IMR-90 (cell line): ENCODE measurements around the gene MGRN1. TPM values are rescaled to one million over a fixed set of nuclear protein-coding genes. Genes with fewer than 3 reads are reported as not detected.

Experiments
- ATAC-seq: fragments of 200-7000 bp; cut with Tn5 transposase; 2 replicates; pipeline ENCODE4 v1.9.1; 2020; ENCODE audit warnings: low read depth, mild to moderate bottlenecking, moderate library complexity
- BruUV-seq: library from RNA; stranded (reverse); fragments of 400-500 nt; replicated peaks from 2 replicates; lab custom pipeline; 2021; lab: Mats Ljungman, UMichigan
- CTCF ChIA-PET: fragments of 300-600 bp; formaldehyde crosslinking; extraction: SDS; loops from one replicate; lab custom pipeline; 2021; ENCODE audit warnings: antibody characterized with exemption; lab: Yijun Ruan, JAX
- POLR2A ChIA-PET: fragments of 300-600 bp; sonication (Branson Sonifier 250); formaldehyde crosslinking; loops from one replicate; lab custom pipeline; 2022; ENCODE audit warnings: antibody characterized with exemption; ENCODE audit not compliant: unreplicated experiment; lab: Charles Lee
- DNase-seq: peaks from one replicate; pipeline ENCODE4 v3.0.0; 2013
- H2AFZ ChIP-seq: replicated peaks from 2 replicates; pipeline ENCODE3; 2013; ENCODE audit warnings: low read length, mild to moderate bottlenecking; ENCODE audit not compliant: poor library complexity
- H2AK5ac ChIP-seq: 2 replicates; pipeline ENCODE4 v1.6.1; 2013; ENCODE audit warnings: low read depth, low read length, inconsistent platforms
- H2AK9ac ChIP-seq: replicated peaks from 2 replicates; pipeline ENCODE3; 2013; ENCODE audit warnings: mild to moderate bottlenecking, low read depth, low read length, moderate library complexity; ENCODE audit not compliant: poor library complexity
- H2BK120ac ChIP-seq: 2 replicates; pipeline ENCODE4 v1.6.1; 2013; ENCODE audit warnings: low read depth, low read length, inconsistent platforms
- H2BK15ac ChIP-seq: 3 replicates; pipeline ENCODE4 v1.6.1; 2013; ENCODE audit warnings: low read depth, low read length, inconsistent platforms
- H2BK20ac ChIP-seq: 2 replicates; pipeline ENCODE4 v1.6.1; 2013; ENCODE audit warnings: low read depth, mild to moderate bottlenecking, inconsistent platforms, low read length, moderate library complexity
- H2BK5ac ChIP-seq: 2 replicates; pipeline ENCODE4 v1.6.1; 2013; ENCODE audit warnings: mild to moderate bottlenecking, low read depth, low read length, inconsistent platforms; ENCODE audit not compliant: poor library complexity, severe bottlenecking
- H3K14ac ChIP-seq: replicated peaks from 2 replicates; pipeline ENCODE4 v1.6.1; 2013; ENCODE audit warnings: low read depth, low read length, inconsistent platforms
- H3K18ac ChIP-seq: 2 replicates; pipeline ENCODE4 v1.6.1; 2013; ENCODE audit warnings: low read depth, low read length, control low read depth
- H3K23ac ChIP-seq: 2 replicates; pipeline ENCODE4 v1.6.1; 2013; ENCODE audit warnings: low read depth, low read length, inconsistent platforms
- H3K27ac ChIP-seq: 2 replicates; pipeline ENCODE4 v1.5.1; 2013; ENCODE audit warnings: mild to moderate bottlenecking, control low read depth, low read length; ENCODE audit not compliant: insufficient read depth
- H3K27me3 ChIP-seq: 2 replicates; pipeline ENCODE4 v1.6.1; 2013; ENCODE audit warnings: low read length; ENCODE audit not compliant: control insufficient read depth, insufficient read depth
- H3K36me3 ChIP-seq: 2 replicates; pipeline ENCODE4 v1.6.1; 2013; ENCODE audit warnings: low read length, mixed read lengths; ENCODE audit not compliant: control insufficient read depth, insufficient read depth
- H3K4ac ChIP-seq: 2 replicates; pipeline ENCODE4 v1.6.1; 2013; ENCODE audit warnings: low read depth, low read length, inconsistent platforms
- H3K4me1 ChIP-seq: 2 replicates; pipeline ENCODE4 v1.6.1; 2013; ENCODE audit warnings: low read length, mixed read lengths; ENCODE audit not compliant: control insufficient read depth, insufficient read depth
- H3K4me2 ChIP-seq: 2 replicates; pipeline ENCODE4 v1.6.1; 2013; ENCODE audit warnings: low read depth, mild to moderate bottlenecking, control low read depth, low read length, moderate library complexity
- H3K4me3 ChIP-seq: 2 replicates; pipeline ENCODE4 v1.5.1; 2013; ENCODE audit warnings: low read depth, mild to moderate bottlenecking, control low read depth, low read length, moderate library complexity; ENCODE audit not compliant: insufficient read depth
- H3K56ac ChIP-seq: 2 replicates; pipeline ENCODE4 v1.6.1; 2013; ENCODE audit warnings: low read length, inconsistent platforms; ENCODE audit not compliant: insufficient read depth; ENCODE audit errors: extremely low read depth
- H3K79me1 ChIP-seq, 2 experiments: 2 replicates each; pipeline ENCODE4 v1.6.1; 2013; ENCODE audit warnings: low read length in 2 of 2, inconsistent platforms in 1 of 2, low read depth in 1 of 2
- H3K9ac ChIP-seq: 2 replicates; pipeline ENCODE4 v1.6.1; 2013; ENCODE audit warnings: low read depth, low read length, control low read depth
- H3K9me1 ChIP-seq: 2 replicates; pipeline ENCODE4 v1.6.1; 2013; ENCODE audit warnings: low read length, inconsistent platforms; ENCODE audit not compliant: insufficient read depth
- H3K9me3 ChIP-seq: 2 replicates; pipeline ENCODE4 v1.6.1; 2013; ENCODE audit warnings: low read length; ENCODE audit not compliant: control insufficient read depth, insufficient read depth
- H4K20me1 ChIP-seq: 2 replicates; pipeline ENCODE4 v1.6.1; 2013; ENCODE audit warnings: low read length, inconsistent platforms; ENCODE audit not compliant: insufficient read depth
- H4K5ac ChIP-seq: 2 replicates; pipeline ENCODE4 v1.6.1; 2013; ENCODE audit warnings: mild to moderate bottlenecking, low read depth, low read length, control low read depth
- H4K8ac ChIP-seq, 2 experiments: 2 replicates each; pipeline ENCODE4 v1.6.1; 2013; ENCODE audit warnings: low read depth in 2 of 2, low read length in 2 of 2, control low read depth in 1 of 2, inconsistent platforms in 1 of 2
- H4K91ac ChIP-seq: 2 replicates; pipeline ENCODE4 v1.6.1; 2013; ENCODE audit warnings: low read depth, low read length, inconsistent platforms; ENCODE audit not compliant: insufficient read depth
- BHLHE40 ChIP-seq: fragments of 150-350 bp; IDR thresholded peaks from 2 replicates; pipeline ENCODE4 v1.6.1; 2016; ENCODE audit warnings: mild to moderate bottlenecking, low read depth, low read length
- CEBPB ChIP-seq: IDR thresholded peaks from 2 replicates; pipeline ENCODE4 v1.6.1; 2012; ENCODE audit warnings: low read depth, low read length, improper control_type of control experiment
- CHD1 ChIP-seq: IDR thresholded peaks from 2 replicates; pipeline ENCODE4 v1.6.1; 2012; ENCODE audit warnings: low read depth, low read length, improper control_type of control experiment
- FOS ChIP-seq: fragments of 150-350 bp; IDR thresholded peaks from 2 replicates; pipeline ENCODE4 v1.6.1; 2016; ENCODE audit warnings: low read depth, low read length
- MAFK ChIP-seq: IDR thresholded peaks from 2 replicates; pipeline ENCODE4 v1.6.1; 2012; ENCODE audit warnings: low read depth, low read length, improper control_type of control experiment
- MAZ ChIP-seq: IDR thresholded peaks from 2 replicates; pipeline ENCODE4 v1.6.1; 2012; ENCODE audit warnings: low read depth, mild to moderate bottlenecking, low read length, improper control_type of control experiment, moderate library complexity, borderline replicate concordance
- MXI1 ChIP-seq: IDR thresholded peaks from 2 replicates; pipeline ENCODE4 v1.6.1; 2012; ENCODE audit warnings: low read depth, mild to moderate bottlenecking, low read length, moderate library complexity, borderline replicate concordance
- NFE2L2 ChIP-seq: fragments of 150-350 bp; IDR thresholded peaks from 2 replicates; pipeline ENCODE4 v1.6.1; 2016; ENCODE audit warnings: low read depth, mild to moderate bottlenecking, low read length
- POLR2A ChIP-seq: IDR thresholded peaks from 2 replicates; pipeline ENCODE4 v1.6.1; 2012; ENCODE audit warnings: mild to moderate bottlenecking, low read depth, low read length
- RAD21 ChIP-seq: IDR thresholded peaks from 2 replicates; pipeline ENCODE4 v1.6.1; 2012; ENCODE audit warnings: low read length, improper control_type of control experiment
- RCOR1 ChIP-seq: IDR thresholded peaks from 2 replicates; pipeline ENCODE4 v1.6.1; 2012; ENCODE audit warnings: mild to moderate bottlenecking, low read length, improper control_type of control experiment; ENCODE audit not compliant: insufficient replicate concordance
- RFX5 ChIP-seq: IDR thresholded peaks from 2 replicates; pipeline ENCODE4 v1.8.0; 2012; ENCODE audit warnings: low read depth, mild to moderate bottlenecking, low read length, moderate library complexity
- SMC3 ChIP-seq: fragments of 150-350 bp; IDR thresholded peaks from 2 replicates; pipeline ENCODE4 v1.6.1; 2016; ENCODE audit warnings: low read depth, mild to moderate bottlenecking, antibody characterized with exemption, low read length, moderate library complexity
- WGBS, 2 experiments: methylation state at CpG; one replicate each; pipeline versions ENCODE4 v1.1.5 to v1.1.7; 2013; ENCODE audit warnings: missing lambda C conversion rate in 2 of 2; ENCODE audit not compliant: insufficient read length in 1 of 2; ENCODE audit errors: extremely low coverage in 2 of 2; 5-methylcytosine and 5-hydroxymethylcytosine counted together
- dilution Hi-C: fragments of 300-500 bp; cut with HindIII; formaldehyde crosslinking; loops from one replicate; pipeline ENCODE4 v1.14.3; 2018; ENCODE audit warnings: low sequenced_read_pairs; ENCODE audit not compliant: unreplicated experiment
- in situ Hi-C: fragments of 300-500 bp; cut with MboI; formaldehyde crosslinking; loops from 3 replicates; pipeline ENCODE4 v1.14.3; 2019; ENCODE audit warnings: low sequenced_read_pairs, inconsistent platforms, mixed read lengths
- intact Hi-C: fragments of 100-400 bp; cut with micrococcal nuclease; formaldehyde crosslinking; loops from 2 replicates; pipeline ENCODE4 v1.10.0; 2022
- polyA plus RNA-seq, 3 experiments: library from polyadenylated mRNA; depleted of rRNA; stranded (reverse); fragments of >200 nt; gene quantifications; 2 replicates each; pipeline ENCODE4 v1.2.3, GENCODE V29; 2012; ENCODE audit warnings: low replicate concordance in 1 of 3
- total RNA-seq: library from RNA; depleted of rRNA; stranded (reverse); fragments of >200 nt; gene quantifications from 2 replicates; pipeline ENCODE4 v1.2.3, GENCODE V29; 2012
- TF ChIP-seq, protein P1 (sequence below): conservative IDR thresholded peaks from 2 replicates; pipeline ENCODE4 v1.5.1; 2012; ENCODE audit warnings: mild to moderate bottlenecking, low read depth, low read length, improper control_type of control experiment
- TF ChIP-seq, protein P2 (sequence below): fragments of 150-350 bp; IDR thresholded peaks from 2 replicates; pipeline ENCODE4 v1.6.1; 2016; ENCODE audit warnings: low read depth, mild to moderate bottlenecking, low read length, moderate library complexity, borderline replicate concordance
- TF ChIP-seq, protein P3 (sequence below): fragments of 150-350 bp; IDR thresholded peaks from 2 replicates; pipeline ENCODE4 v1.6.1; 2017; ENCODE audit warnings: mild to moderate bottlenecking, antibody characterized with exemption, low read length, low read depth

MGRN1 gene
- total and polyA plus RNA-seq, 2 of the 4 experiments (the other 2 are of a cell fraction): 11.7 to 32.7 TPM

DNA sequence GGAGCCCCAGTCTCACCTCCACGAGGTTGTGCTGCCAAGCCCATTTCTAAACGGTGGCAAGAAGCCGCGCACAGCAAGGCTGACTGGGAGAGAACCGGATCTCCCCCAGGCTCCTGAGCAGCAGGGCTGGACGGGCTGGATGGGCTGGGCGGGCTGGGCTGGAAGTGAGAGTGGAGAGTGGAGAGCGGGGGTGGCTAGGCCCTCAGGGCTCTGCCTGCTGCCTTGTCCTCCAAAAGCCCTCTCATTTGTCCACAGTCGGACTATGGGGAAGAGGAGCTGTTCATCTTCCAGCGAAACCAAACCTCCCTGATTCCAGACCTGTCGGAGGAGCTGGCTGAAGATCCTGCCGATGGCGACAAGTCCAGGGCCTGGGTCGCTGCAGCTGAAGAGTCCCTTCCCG lies 112.9 kb downstream of the MGRN1 start:
- H2AK9ac ChIP-seq: no peak overlapping the region
- peaks cover 6 to 12% of the 10 kb centered on the region in 2 experiments; a peak in 3 of 4 replicates for H3K79me1 ChIP-seq
- no peak overlapping the region for H2AK5ac ChIP-seq
- intact Hi-C loops: no loop called here
- no peaks in the 10 kb centered on the region for H3K36me3 ChIP-seq
- in situ Hi-C loops: no loop called here
- peaks cover 4% of the 10 kb centered on the region for H3K4me1 ChIP-seq
- DNase-seq (no peak), ATAC-seq (no peak)
- 81% methylated on average over 4 of the region's 15 CpGs; no CpG with 5 or more reads in 1 of the 2 experiments for WGBS, 2 experiments
- no peak overlapping the region for H3K23ac ChIP-seq
- no peaks in the 10 kb centered on the region; the same call in 1 of the 2 replicates for H3K9me1 ChIP-seq
- H3K27me3 ChIP-seq: no peaks in the 10 kb centered on the region
- no peak overlapping the region for H4K8ac ChIP-seq
- H3K4ac ChIP-seq: no peak overlapping the region
- CTCF ChIA-PET: interaction anchor here (0.6 kb wide), 1 partner anchor 13 kb away, joined by 3 read pairs; no protein-coding TSS in a partner anchor
- no peak overlapping the region for H2BK15ac ChIP-seq
- H2BK5ac ChIP-seq: no peak overlapping the region
- H4K5ac ChIP-seq: no peak overlapping the region
- H4K91ac ChIP-seq: no peak overlapping the region
- peaks cover 3% of the 10 kb centered on the region; the same call in 1 of the 2 replicates for H4K20me1 ChIP-seq
- H3K4me3 ChIP-seq: no peak overlapping the region
- H2BK20ac ChIP-seq: no peak overlapping the region
- no peaks in the 10 kb centered on the region for H3K9me3 ChIP-seq
- POLR2A ChIA-PET: no interaction called here
- no peak overlapping the region for H3K27ac ChIP-seq
- dilution Hi-C loops: no loop called here
- BruUV-seq: no TSS peak
- no peak overlapping the region for H3K9ac ChIP-seq
- no peak overlapping the region for H2AFZ ChIP-seq
- no peak overlapping the region for H3K18ac ChIP-seq
- H3K14ac ChIP-seq: no peak overlapping the region
- H3K4me2 ChIP-seq: no peak overlapping the region
- no peak overlapping the region for H2BK120ac ChIP-seq
- no peak for TF ChIP-seq RAD21
- no peak for TF ChIP-seq RCOR1
- no peak for TF ChIP-seq MAFK
- no peak for TF ChIP-seq CEBPB
- TF ChIP-seq POLR2A: no peak
- TF ChIP-seq, protein P1, sequence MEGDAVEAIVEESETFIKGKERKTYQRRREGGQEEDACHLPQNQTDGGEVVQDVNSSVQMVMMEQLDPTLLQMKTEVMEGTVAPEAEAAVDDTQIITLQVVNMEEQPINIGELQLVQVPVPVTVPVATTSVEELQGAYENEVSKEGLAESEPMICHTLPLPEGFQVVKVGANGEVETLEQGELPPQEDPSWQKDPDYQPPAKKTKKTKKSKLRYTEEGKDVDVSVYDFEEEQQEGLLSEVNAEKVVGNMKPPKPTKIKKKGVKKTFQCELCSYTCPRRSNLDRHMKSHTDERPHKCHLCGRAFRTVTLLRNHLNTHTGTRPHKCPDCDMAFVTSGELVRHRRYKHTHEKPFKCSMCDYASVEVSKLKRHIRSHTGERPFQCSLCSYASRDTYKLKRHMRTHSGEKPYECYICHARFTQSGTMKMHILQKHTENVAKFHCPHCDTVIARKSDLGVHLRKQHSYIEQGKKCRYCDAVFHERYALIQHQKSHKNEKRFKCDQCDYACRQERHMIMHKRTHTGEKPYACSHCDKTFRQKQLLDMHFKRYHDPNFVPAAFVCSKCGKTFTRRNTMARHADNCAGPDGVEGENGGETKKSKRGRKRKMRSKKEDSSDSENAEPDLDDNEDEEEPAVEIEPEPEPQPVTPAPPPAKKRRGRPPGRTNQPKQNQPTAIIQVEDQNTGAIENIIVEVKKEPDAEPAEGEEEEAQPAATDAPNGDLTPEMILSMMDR: no peak
- no peak for TF ChIP-seq RFX5
- no peak for TF ChIP-seq MAZ
- no peak for TF ChIP-seq MXI1
- TF ChIP-seq, protein P2, sequence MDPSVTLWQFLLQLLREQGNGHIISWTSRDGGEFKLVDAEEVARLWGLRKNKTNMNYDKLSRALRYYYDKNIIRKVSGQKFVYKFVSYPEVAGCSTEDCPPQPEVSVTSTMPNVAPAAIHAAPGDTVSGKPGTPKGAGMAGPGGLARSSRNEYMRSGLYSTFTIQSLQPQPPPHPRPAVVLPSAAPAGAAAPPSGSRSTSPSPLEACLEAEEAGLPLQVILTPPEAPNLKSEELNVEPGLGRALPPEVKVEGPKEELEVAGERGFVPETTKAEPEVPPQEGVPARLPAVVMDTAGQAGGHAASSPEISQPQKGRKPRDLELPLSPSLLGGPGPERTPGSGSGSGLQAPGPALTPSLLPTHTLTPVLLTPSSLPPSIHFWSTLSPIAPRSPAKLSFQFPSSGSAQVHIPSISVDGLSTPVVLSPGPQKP: no peak
- no peak for TF ChIP-seq SMC3
- TF ChIP-seq BHLHE40: no peak
- no peak for TF ChIP-seq CHD1
- no peak for TF ChIP-seq FOS
- TF ChIP-seq, protein P3, sequence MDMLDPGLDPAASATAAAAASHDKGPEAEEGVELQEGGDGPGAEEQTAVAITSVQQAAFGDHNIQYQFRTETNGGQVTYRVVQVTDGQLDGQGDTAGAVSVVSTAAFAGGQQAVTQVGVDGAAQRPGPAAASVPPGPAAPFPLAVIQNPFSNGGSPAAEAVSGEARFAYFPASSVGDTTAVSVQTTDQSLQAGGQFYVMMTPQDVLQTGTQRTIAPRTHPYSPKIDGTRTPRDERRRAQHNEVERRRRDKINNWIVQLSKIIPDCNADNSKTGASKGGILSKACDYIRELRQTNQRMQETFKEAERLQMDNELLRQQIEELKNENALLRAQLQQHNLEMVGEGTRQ: no peak
- TF ChIP-seq NFE2L2: no peak
- no peak overlapping the region for H3K56ac ChIP-seq
